Activated B cell treated with CpG ODN at 0.5 μM for 24 hours (primary cell): ENCODE measurements around the gene MBD6. TPM values are rescaled to one million over a fixed set of nuclear protein-coding genes. Genes with fewer than 3 reads are reported as not detected.

Source experiments
- ATAC-seq: fragments of 200-7000 bp; cut with Tn5 transposase; one replicate; pipeline ENCODE4 v1.10.0; 2021; ENCODE audit warnings: low read depth, mild to moderate bottlenecking, moderate library complexity
- CTCF ChIA-PET: fragments of 350-600 bp; sonication (Branson Sonifier 250); formaldehyde crosslinking; loops from one replicate; lab custom pipeline; 2021; ENCODE audit warnings: antibody characterized with exemption; lab: Charles Lee
- POLR2A ChIA-PET: fragments of 350-600 bp; sonication (Branson Sonifier 250); formaldehyde crosslinking; loops from one replicate; lab custom pipeline; 2021; ENCODE audit warnings: antibody characterized with exemption; lab: Charles Lee
- DNase-seq: peaks from one replicate; pipeline ENCODE4 v3.0.0; 2022
- H3K27ac Mint-ChIP-seq: one replicate; pipeline ENCODE4 v1.8.0; 2020; ENCODE audit warnings: mixed read lengths
- H3K27me3 Mint-ChIP-seq: one replicate; pipeline ENCODE4 v1.8.0; 2021; ENCODE audit warnings: mixed read lengths
- H3K36me3 Mint-ChIP-seq: one replicate; pipeline ENCODE4 v1.8.0; 2021; ENCODE audit warnings: low read depth, mixed read lengths
- H3K4me1 Mint-ChIP-seq: one replicate; pipeline ENCODE4 v1.8.0; 2021; ENCODE audit warnings: mixed read lengths
- H3K4me3 Mint-ChIP-seq: one replicate; pipeline ENCODE4 v1.8.0; 2020; ENCODE audit warnings: mild to moderate bottlenecking, mixed read lengths
- H3K9me3 Mint-ChIP-seq: one replicate; pipeline ENCODE4 v1.8.0; 2020; ENCODE audit warnings: mixed read lengths
- CTCF ChIP-seq: fragments of 200-600 bp; IDR thresholded peaks from one replicate; pipeline ENCODE4 v1.8.0; 2022; ENCODE audit warnings: antibody characterized with exemption, mild to moderate bottlenecking
- intact Hi-C: fragments of 100-400 bp; cut with micrococcal nuclease; formaldehyde crosslinking; loops from one replicate; pipeline ENCODE4 v1.15.1; 2024
- total RNA-seq: library from RNA; stranded (reverse); gene quantifications from 2 replicates; pipeline ENCODE4 v1.2.3, GENCODE V29; 2022

MBD6 gene
- total RNA-seq, 1 donor from 2014 or later, result 105 TPM

GRCh38 chr12:57477710-57478681, 44.6 kb upstream of the MBD6 start:
- TF ChIP-seq CTCF, result no peak
- ChIA-PET POLR2A (interaction anchor here (0.6 to 8.3 kb wide), 20 partner anchors 9 to 1471 kb away, joined by 3 to 133 read pairs (median 4); partner anchors contain the start of genes DCTN2, DDIT3, GLI1 and INHBE), CTCF (interaction anchor here (0.6 to 7.3 kb wide), 5 partner anchors 8 to 838 kb away, joined by 3 to 74 read pairs (median 3); partner anchors contain the start of gene GLI1)
- intact Hi-C loops, result loop anchor here (1.0 to 5.0 kb wide), 3 partner anchors 16 to 369 kb away; partner anchors contain the start of genes CDK4 and CTDSP2
- peak overlapping the region; percentile 100 for H3K27ac Mint-ChIP-seq
- no peaks in the 10 kb centered on the region for H3K9me3 Mint-ChIP-seq
- no peaks in the 10 kb centered on the region for H3K27me3 Mint-ChIP-seq
- peak; percentile 43 for DNase-seq
- H3K36me3 Mint-ChIP-seq, result peaks cover 16% of the 10 kb centered on the region
- peak; percentile 53 for ATAC-seq
- peak overlapping the region; percentile 93 for H3K4me3 Mint-ChIP-seq
- peaks cover 82% of the 10 kb centered on the region for H3K4me1 Mint-ChIP-seq

DNA sequence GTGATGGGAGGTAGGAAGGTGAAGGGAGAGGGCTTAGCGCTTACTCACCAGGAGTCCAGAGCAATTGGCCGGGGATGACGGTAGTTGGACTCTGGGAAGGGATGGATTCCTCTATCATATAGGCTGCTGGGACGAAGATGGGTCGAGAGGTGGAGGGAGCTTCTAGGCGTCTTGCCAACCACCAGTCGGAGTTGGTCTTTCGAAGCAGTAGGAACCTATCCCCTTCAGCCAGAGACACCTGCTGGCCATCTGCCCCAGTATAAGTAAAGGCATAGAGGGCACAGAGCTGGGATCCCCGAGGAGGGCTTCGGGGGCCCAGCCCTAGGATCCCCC, 43.6 kb upstream of the MBD6 start:
- H3K27ac Mint-ChIP-seq, result peak overlapping the region; percentile 100
- peaks cover 10% of the 10 kb centered on the region for H3K36me3 Mint-ChIP-seq
- POLR2A ChIA-PET, result interaction anchor here (0.6 to 8.3 kb wide), 4 partner anchors 18 to 1472 kb away, joined by 3 to 133 read pairs (median 4); partner anchors contain the start of genes GLI1 and STAT6
- intact Hi-C loops, result loop anchor here (1.0 to 5.0 kb wide), 4 partner anchors 8 to 368 kb away; partner anchors contain the start of genes CDK4, CTDSP2 and DDIT3
- no peaks in the 10 kb centered on the region for H3K9me3 Mint-ChIP-seq
- TF ChIP-seq CTCF, result no peak
- no peak for DNase-seq
- H3K27me3 Mint-ChIP-seq, result no peaks in the 10 kb centered on the region
- CTCF ChIA-PET, result interaction anchor here (0.7 to 7.3 kb wide), 3 partner anchors 18 to 282 kb away, joined by 3 to 74 read pairs (median 3); partner anchors contain the start of gene GLI1
- peaks cover 83% of the 10 kb centered on the region for H3K4me1 Mint-ChIP-seq
- no peak for ATAC-seq
- H3K4me3 Mint-ChIP-seq, result peak overlapping the region; percentile 93

DNA sequence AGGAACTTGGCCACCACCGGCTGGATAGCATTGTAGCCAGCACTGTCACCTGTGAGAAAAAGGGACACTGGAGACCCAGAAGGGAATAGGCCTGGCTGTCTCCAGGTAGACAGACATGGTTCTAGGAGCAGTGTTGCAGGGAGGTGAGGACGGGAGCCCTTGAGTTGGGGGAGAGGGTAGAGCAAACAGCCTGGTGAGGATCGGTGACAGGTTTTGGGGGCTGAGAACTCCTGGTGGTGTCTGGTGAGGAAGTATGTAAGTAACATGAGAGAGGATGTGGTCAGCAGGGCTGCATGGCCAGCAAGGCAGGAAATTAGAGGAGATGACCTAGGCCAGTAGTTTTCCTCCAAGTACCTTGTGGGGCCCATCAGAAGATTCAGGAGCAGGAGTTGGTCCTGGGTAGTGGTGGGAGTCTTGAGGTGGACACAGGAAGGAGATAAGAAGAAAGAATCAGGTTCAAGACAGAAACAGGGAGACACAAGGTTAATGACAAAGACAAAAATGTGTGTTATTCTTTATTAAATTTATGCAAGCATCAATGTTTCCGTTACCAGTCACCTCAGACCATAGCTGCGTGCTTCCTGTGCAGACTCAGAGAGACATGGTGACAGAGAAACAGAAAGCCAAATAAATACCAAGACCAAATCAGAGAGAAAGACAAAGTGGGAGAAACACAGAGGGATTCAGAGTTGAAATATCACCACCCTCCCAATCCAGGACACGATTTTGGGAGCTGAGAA, 43.1 kb upstream of the MBD6 start, which contains the start of gene ARHGAP9:
ARHGAP9 (minus strand) TSS at position 491 of the 740 bp plus-strand sequence; CDS start at position 31, 460 bp downstream.
- Mint-ChIP-seq H3K9me3 (no peaks in the 10 kb centered on the region), H3K4me3 (peak within 1 kb of the TSS; percentile 93), H3K36me3 (peaks cover 5% of the 10 kb centered on the region), H3K27me3 (no peaks in the 10 kb centered on the region), H3K4me1 (peaks cover 77% of the 10 kb centered on the region), H3K27ac (peak within 1 kb of the TSS; percentile 100)
- TF ChIP-seq CTCF, result no peak
- DNase-seq, result peak; percentile 48
- ChIA-PET CTCF (interaction anchor here (0.7 to 7.3 kb wide), 3 partner anchors 19 to 281 kb away, joined by 3 to 74 read pairs (median 3); partner anchors contain the start of gene GLI1), POLR2A (interaction anchor here (0.6 to 8.3 kb wide), 13 partner anchors 9 to 1650 kb away, joined by 3 to 133 read pairs (median 5); partner anchors contain the start of genes DCTN2, DDIT3, DNAJC14 and GLI1)
- intact Hi-C loops, result loop anchor here (1.0 to 5.0 kb wide), 5 partner anchors 8 to 368 kb away; partner anchors contain the start of genes CDK4, CTDSP2, DDIT3 and R3HDM2
- peak; percentile 51 for ATAC-seq

GRCh38 chr12:57481671-57482070, 41.0 kb upstream of the MBD6 start:
- ChIA-PET POLR2A (interaction anchor here (1.0 to 8.3 kb wide), 2 partner anchors 20 to 35 kb away, joined by 3 to 133 read pairs; partner anchors contain the start of gene GLI1), CTCF (interaction anchor here (0.7 to 1.7 kb wide), 2 partner anchors 29 to 190 kb away, joined by 3 to 5 read pairs; no protein-coding TSS in a partner anchor)
- Mint-ChIP-seq H3K4me1 (peaks cover 62% of the 10 kb centered on the region), H3K9me3 (no peaks in the 10 kb centered on the region), H3K27me3 (no peaks in the 10 kb centered on the region), H3K27ac (peak overlapping the region; percentile 100), H3K36me3 (no peaks in the 10 kb centered on the region), H3K4me3 (no peak overlapping the region)
- ATAC-seq, result no peak
- no peak for TF ChIP-seq CTCF
- intact Hi-C loops, result loop anchor here (2.0 kb wide), 1 partner anchor 51 kb away; the partner anchor contains the start of gene R3HDM2
- DNase-seq, result no peak
